H1 (cell line): ENCODE data around the gene GPATCH2. TPM values are rescaled to one million over a fixed set of nuclear protein-coding genes. Genes with fewer than 3 reads are reported as not detected.

Experiments used
- CTCF ChIA-PET: fragments of 300-600 bp; sonication (Branson Sonifier 250); formaldehyde crosslinking; loops from one replicate; lab custom pipeline; 2021; ENCODE audit not compliant: partially characterized antibody; lab: Charles Lee
- POLR2A ChIA-PET: fragments of 300-600 bp; sonication (Branson Sonifier 250); formaldehyde crosslinking; loops from one replicate; lab custom pipeline; 2021; ENCODE audit warnings: inconsistent platforms; ENCODE audit not compliant: partially characterized antibody; lab: Charles Lee
- DNase-seq, 2 experiments: peaks; one replicate each; pipeline versions ENCODE4 v3.0.0 to v3.0.0-alpha.2; 2010 to 2022; ENCODE audit warnings: low spot score in 2 of 2, low read depth in 1 of 2, mixed read lengths in 1 of 2
- FAIRE-seq: peaks from 2 replicates; lab custom pipeline; 2011; peaks lifted over from hg19 to GRCh38; lab: Jason Lieb, UNC
- H2AFZ ChIP-seq: 2 replicates; pipeline ENCODE4 v1.8.1; 2012; ENCODE audit warnings: low read length, inconsistent platforms
- H2AK5ac ChIP-seq: 2 replicates; pipeline ENCODE4 v1.6.1; 2013; ENCODE audit warnings: low read depth, low read length
- H2BK120ac ChIP-seq: replicated peaks from 2 replicates; pipeline ENCODE3; 2013; ENCODE audit warnings: low read depth, low read length, inconsistent platforms
- H2BK12ac ChIP-seq: 2 replicates; pipeline ENCODE4 v1.6.1; 2013; ENCODE audit warnings: low read depth, low read length
- H2BK15ac ChIP-seq: 2 replicates; pipeline ENCODE4 v1.6.1; 2013; ENCODE audit warnings: low read length
- H2BK20ac ChIP-seq: 2 replicates; pipeline ENCODE4 v1.6.1; 2013; ENCODE audit warnings: low read length
- H2BK5ac ChIP-seq: 2 replicates; pipeline ENCODE4 v1.6.1; 2013; ENCODE audit warnings: low read depth, low read length
- H3K14ac ChIP-seq: 2 replicates; pipeline ENCODE4 v1.6.1; 2013; ENCODE audit warnings: inconsistent platforms; ENCODE audit not compliant: insufficient read length
- H3K18ac ChIP-seq: 2 replicates; pipeline ENCODE4 v1.6.1; 2013; ENCODE audit warnings: low read length; ENCODE audit errors: extremely low read depth
- H3K23ac ChIP-seq: 2 replicates; pipeline ENCODE4 v1.6.1; 2013; ENCODE audit warnings: inconsistent platforms; ENCODE audit not compliant: insufficient read length
- H3K23me2 ChIP-seq: 2 replicates; pipeline ENCODE4 v1.6.1; 2013; ENCODE audit warnings: low read depth, low read length
- H3K27ac ChIP-seq: 2 replicates; pipeline ENCODE4 v1.6.1; 2011; ENCODE audit warnings: low read depth, low read length, inconsistent platforms
- H3K27me3 ChIP-seq, 4 experiments: replicated peaks in 1 of 4; 1 replicate in 1 of 4; 2 replicates in 3 of 4; pipeline versions ENCODE4 v1.6.1 to v1.8.1; 2011 to 2013; ENCODE audit warnings: low read length in 3 of 4, mild to moderate bottlenecking in 3 of 4, inconsistent platforms in 2 of 4, mixed read lengths in 2 of 4, moderate library complexity in 1 of 4; ENCODE audit not compliant: control insufficient read depth in 3 of 4, insufficient read depth in 3 of 4; ENCODE audit errors: extremely low read depth in 1 of 4
- H3K36me3 ChIP-seq, 4 experiments: 2 replicates each; pipeline versions ENCODE4 v1.6.1 to v1.8.1; 2011 to 2013; ENCODE audit warnings: mild to moderate bottlenecking in 4 of 4, low read length in 3 of 4, moderate library complexity in 2 of 4, control low read depth in 1 of 4, inconsistent platforms in 1 of 4; ENCODE audit not compliant: insufficient read depth in 4 of 4, control insufficient read depth in 2 of 4
- H3K4ac ChIP-seq: replicated peaks from 2 replicates; pipeline ENCODE3; 2013; ENCODE audit warnings: low read length, low read depth, mixed read lengths, inconsistent platforms; ENCODE audit not compliant: insufficient read length
- H3K4me1 ChIP-seq, 4 experiments: replicated peaks in 1 of 4; 1 replicate in 1 of 4; 2 replicates in 3 of 4; pipeline versions ENCODE4 v1.6.1 to v1.8.1; 2011 to 2013; ENCODE audit warnings: low read length in 3 of 4, inconsistent platforms in 2 of 4, mixed read lengths in 1 of 4; ENCODE audit not compliant: insufficient read depth in 4 of 4, control insufficient read depth in 3 of 4
- H3K4me2 ChIP-seq, 2 experiments: 2 replicates each; pipeline versions ENCODE4 v1.6.1 to v1.8.1; 2011 to 2013; ENCODE audit warnings: low read depth in 2 of 2, low read length in 2 of 2, control low read depth in 1 of 2, inconsistent platforms in 1 of 2, mild to moderate bottlenecking in 1 of 2; ENCODE audit not compliant: insufficient read depth in 1 of 2
- H3K4me3 ChIP-seq, 4 experiments: fragments of 200-600, 300-600 bp in 1 of 4; sonication (generic), shearing (Covaris generic), sonication (Bioruptor Twin) in 1 of 4; 2 replicates each; pipeline versions ENCODE4 v1.5.1 to v1.8.1; 2011 to 2016; ENCODE audit warnings: low read length in 4 of 4, low read depth in 3 of 4, control low read depth in 2 of 4, inconsistent platforms in 2 of 4, mild to moderate bottlenecking in 2 of 4, mixed read lengths in 1 of 4, moderate library complexity in 1 of 4; ENCODE audit not compliant: insufficient read depth in 2 of 4; ENCODE audit errors: extremely low read depth in 1 of 4
- H3K56ac ChIP-seq: replicated peaks from 2 replicates; pipeline ENCODE3; 2013; ENCODE audit warnings: low read depth, mild to moderate bottlenecking, mixed read lengths, low read length, inconsistent platforms; ENCODE audit not compliant: insufficient read length
- H3K79me1 ChIP-seq: 2 replicates; pipeline ENCODE4 v1.6.1; 2013; ENCODE audit warnings: low read depth, low read length, control low read depth
- H3K79me2 ChIP-seq, 2 experiments: 2 replicates each; pipeline versions ENCODE4 v1.6.1 to v1.8.1; 2012 to 2013; ENCODE audit warnings: low read length in 2 of 2, mild to moderate bottlenecking in 2 of 2, inconsistent platforms in 1 of 2; ENCODE audit not compliant: insufficient read depth in 2 of 2, control insufficient read depth in 1 of 2
- H3K9ac ChIP-seq, 4 experiments: replicated peaks in 1 of 4; 1 replicate in 1 of 4; 2 replicates in 3 of 4; pipeline versions ENCODE4 v1.6.1 to v1.8.1; 2011 to 2013; ENCODE audit warnings: low read depth in 3 of 4, low read length in 3 of 4, control low read depth in 2 of 4, mild to moderate bottlenecking in 2 of 4, moderate library complexity in 2 of 4, inconsistent platforms in 1 of 4; ENCODE audit errors: extremely low read depth in 1 of 4
- H3K9me3 ChIP-seq, 2 experiments: 2 replicates each; pipeline versions ENCODE4 v1.6.1 to v1.8.1; 2012 to 2013; ENCODE audit warnings: mild to moderate bottlenecking in 2 of 2, moderate library complexity in 2 of 2, control low read depth in 1 of 2, inconsistent platforms in 1 of 2, low read depth in 1 of 2, low read length in 1 of 2, mixed read lengths in 1 of 2; ENCODE audit not compliant: insufficient read depth in 2 of 2
- H4K20me1 ChIP-seq, 2 experiments: replicated peaks in 1 of 2; 2 replicates each; pipeline versions ENCODE3 to v1.8.1; 2011 to 2013; ENCODE audit warnings: inconsistent platforms in 2 of 2, low read length in 2 of 2, mild to moderate bottlenecking in 1 of 2; ENCODE audit not compliant: insufficient read depth in 2 of 2, control insufficient read depth in 1 of 2
- H4K5ac ChIP-seq: 2 replicates; pipeline ENCODE4 v1.6.1; 2013; ENCODE audit warnings: low read length, low read depth, mixed read lengths, inconsistent platforms; ENCODE audit not compliant: insufficient read length
- H4K8ac ChIP-seq: 2 replicates; pipeline ENCODE4 v1.8.0; 2013; ENCODE audit warnings: mild to moderate bottlenecking, moderate library complexity, low read length, inconsistent platforms; ENCODE audit not compliant: insufficient read depth; ENCODE audit errors: extremely low read depth
- H4K91ac ChIP-seq: replicated peaks from 2 replicates; pipeline ENCODE3; 2013; ENCODE audit warnings: low read length, mixed read lengths, inconsistent platforms; ENCODE audit not compliant: insufficient read length
- ASH2L ChIP-seq: fragments of 200-600, 300-600 bp; sonication (generic); IDR thresholded peaks from one replicate; pipeline ENCODE4 v1.7.1; 2017; ENCODE audit warnings: low read length
- ATF3 ChIP-seq: IDR thresholded peaks from 2 replicates; pipeline ENCODE4 v1.6.1; 2011; ENCODE audit warnings: low read depth, mild to moderate bottlenecking, low read length; ENCODE audit not compliant: insufficient read depth
- CTCF ChIP-seq, 3 experiments: IDR thresholded peaks; 1 replicate in 2 of 3; 2 replicates in 1 of 3; pipeline versions ENCODE4 v1.5.1 to v1.6.1; 2011; ENCODE audit warnings: low read length in 3 of 3, mild to moderate bottlenecking in 3 of 3, inconsistent platforms in 2 of 3, low read depth in 1 of 3, moderate library complexity in 1 of 3; ENCODE audit not compliant: insufficient read depth in 1 of 3; ENCODE audit errors: control extremely low read depth in 1 of 3
- GABPA ChIP-seq: IDR thresholded peaks from 2 replicates; pipeline ENCODE4 v1.6.1; 2011; ENCODE audit warnings: mild to moderate bottlenecking, low read length, moderate library complexity, borderline replicate concordance; ENCODE audit not compliant: insufficient read depth
- NANOG ChIP-seq: IDR thresholded peaks from 2 replicates; pipeline ENCODE4 v1.6.1; 2011; ENCODE audit warnings: low read length, low read depth, mild to moderate bottlenecking, inconsistent platforms; ENCODE audit not compliant: insufficient read depth, poor library complexity, severe bottlenecking
- POU5F1 ChIP-seq: IDR thresholded peaks from 2 replicates; pipeline ENCODE4 v1.6.1; 2011; ENCODE audit warnings: low read depth, mild to moderate bottlenecking, low read length, moderate library complexity
- RAD21 ChIP-seq, 2 experiments: IDR thresholded peaks in 1 of 2; conservative IDR thresholded peaks in 1 of 2; 2 replicates each; pipeline ENCODE4 v1.6.1; 2011; ENCODE audit warnings: low read depth in 2 of 2, low read length in 2 of 2, improper control_type of control experiment in 1 of 2, inconsistent platforms in 1 of 2, mild to moderate bottlenecking in 1 of 2, moderate library complexity in 1 of 2
- SAP30 ChIP-seq: fragments of 300-600 bp; sonication (generic); IDR thresholded peaks from 2 replicates; pipeline ENCODE4 v1.7.1; 2012; ENCODE audit warnings: low read length, moderate library complexity, mild to moderate bottlenecking, inconsistent platforms; ENCODE audit not compliant: insufficient read depth, insufficient replicate concordance
- SP2 ChIP-seq: IDR thresholded peaks from 2 replicates; pipeline ENCODE4 v1.6.1; 2012; ENCODE audit warnings: mild to moderate bottlenecking, low read length, inconsistent platforms
- WGBS, 2 experiments: shearing (Covaris generic) in 1 of 2; methylation state at CpG; one replicate each; pipeline versions ENCODE4 v1.1.6 to v1.1.7; 2013 to 2015; ENCODE audit warnings: low lambda C conversion rate in 2 of 2, mixed read lengths in 2 of 2, inconsistent platforms in 1 of 2, low coverage in 1 of 2, missing lambda C conversion rate in 1 of 2; ENCODE audit not compliant: insufficient replicate concordance in 2 of 2, insufficient coverage in 1 of 2, insufficient read length in 1 of 2; ENCODE audit errors: extremely low coverage in 1 of 2, missing lambda C conversion rate in 1 of 2; 5-methylcytosine and 5-hydroxymethylcytosine counted together
- polyA plus RNA-seq, 7 experiments: library from polyadenylated mRNA; depleted of rRNA in 3 of 7; stranded (reverse) in 5 of 7; unstranded in 2 of 7; fragments of >200 nt in 5 of 7; fragments of 200-250 nt in 2 of 7; gene quantifications; 1 replicate in 5 of 7; 2 replicates in 1 of 7; 4 replicates in 1 of 7; pipeline versions ENCODE4 v1.2.1 to v1.2.3, GENCODE V29; 2011 to 2013; ENCODE audit warnings: missing spikeins in 2 of 7, mixed read lengths in 2 of 7
- total RNA-seq: library from RNA; stranded (reverse); fragmentation: NEBNext Ultra II Directional; extraction: Animal tissue kit (Norgen Biotek cat#: 25700); gene quantifications from 2 replicates; pipeline ENCODE4 v1.2.1, GENCODE V29; 2021

GPATCH2 gene
- total and polyA plus RNA-seq, 2 of the 8 experiments (the other 6 are each of a cell fraction or from before 2014, with no cell fraction given) = 3.9 to 13.1 TPM

GRCh38 chr1:217393896-217394295 lies 237.0 kb downstream of the GPATCH2 start:
- H3K9me3 ChIP-seq = no peaks in the 10 kb centered on the region
- no peaks in the 10 kb centered on the region for H3K4me1 ChIP-seq
- H3K4ac ChIP-seq = no peak overlapping the region
- no peak overlapping the region for H3K56ac ChIP-seq
- H3K23ac ChIP-seq = no peak overlapping the region
- H3K79me2 ChIP-seq = no peaks in the 10 kb centered on the region
- no peak overlapping the region for H2BK15ac ChIP-seq
- H2BK5ac ChIP-seq = no peak overlapping the region
- no peak overlapping the region for H4K8ac ChIP-seq
- H2BK12ac ChIP-seq = no peak overlapping the region
- H2AK5ac ChIP-seq = no peak overlapping the region
- no peak overlapping the region for H3K4me2 ChIP-seq
- H3K18ac ChIP-seq = no peak overlapping the region
- H3K27me3 ChIP-seq = peaks cover 0 to 1% (median 0%) of the 10 kb centered on the region in 4 experiments; a peak in 2 of 7 replicates
- 89% methylated on average over 1 of the region's 1 CpG; no CpG with 5 or more reads in 1 of the 2 experiments for WGBS, 2 experiments
- POLR2A ChIA-PET = no interaction called here
- H2BK120ac ChIP-seq = no peak overlapping the region
- H2BK20ac ChIP-seq = no peak overlapping the region
- H3K27ac ChIP-seq = no peak overlapping the region
- FAIRE-seq (no peak), DNase-seq (no peak)
- no peak overlapping the region for H3K14ac ChIP-seq
- CTCF ChIA-PET = interaction anchor here (0.6 to 1.7 kb wide), 6 partner anchors 9 to 346 kb away, joined by 3 to 6 read pairs (median 4); no protein-coding TSS in a partner anchor
- peak overlapping the region; percentile 17; the same call in 1 of the 2 replicates for H2AFZ ChIP-seq
- no peaks in the 10 kb centered on the region for H3K79me1 ChIP-seq
- no peak overlapping the region for H4K91ac ChIP-seq
- H4K20me1 ChIP-seq = no peaks in the 10 kb centered on the region
- H3K4me3 ChIP-seq = no peak overlapping the region
- H3K23me2 ChIP-seq = no peaks in the 10 kb centered on the region; the same call in 1 of the 2 replicates
- H4K5ac ChIP-seq = no peak overlapping the region
- H3K9ac ChIP-seq = no peak overlapping the region
- H3K36me3 ChIP-seq = no peaks in the 10 kb centered on the region
- peak; percentile 57 to 61 for TF ChIP-seq RAD21 (IDR thresholded peaks at IDR 0.05 in 1 of 2, conservative IDR thresholded peaks at IDR 0.05 in 1 of 2; ENCODE audit: low read depth in 2 of 2, low read length in 2 of 2)
- no peak for TF ChIP-seq ATF3
- TF ChIP-seq NANOG = no peak
- TF ChIP-seq GABPA = no peak
- TF ChIP-seq CTCF (IDR thresholded peaks at IDR 0.05; ENCODE audit: control extremely low read depth in 1 of 3, insufficient read depth in 1 of 3, low read depth in 1 of 3, low read length in 3 of 3) = peak in 2 of 3 experiments; percentile 36 to 40; a peak in 3 of 4 replicates
- no peak for TF ChIP-seq ASH2L
- TF ChIP-seq POU5F1 = no peak
- TF ChIP-seq SAP30 = no peak
- no peak for TF ChIP-seq SP2
